ENCODE measurements around the gene CAPZA2. TPM values are rescaled to one million over a fixed set of nuclear protein-coding genes. Genes with fewer than 3 reads are reported as not detected.

The CAPZA2 gene
- total RNA-seq, 1 experiment from 2014 or later: 153 TPM

DNA sequence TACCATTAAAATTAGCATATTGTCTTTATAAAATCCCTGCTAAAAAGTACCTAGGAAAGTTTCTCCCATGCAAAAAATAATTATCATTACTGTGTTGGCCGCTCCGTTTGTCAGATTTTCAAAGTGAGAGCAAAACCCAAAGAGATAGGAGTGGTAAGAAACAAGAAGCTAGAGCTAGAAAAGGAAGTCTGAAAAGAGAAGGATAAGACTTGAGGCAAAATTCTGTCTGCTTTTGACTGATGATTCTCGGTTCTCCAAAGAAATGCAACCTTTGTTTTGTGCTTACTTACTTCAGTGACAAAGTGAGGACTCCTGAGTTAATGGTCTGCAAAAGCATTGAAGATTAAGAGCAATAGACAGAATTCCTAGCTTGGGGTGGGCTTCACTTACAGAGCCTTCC is 33.3 kb upstream of the CAPZA2 start:
- ATAC-seq (no peak), DNase-seq (ENCODE audit: low spot score) (no peak)
- Mint-ChIP-seq H3K9me3 (0 out of 2 replicates have a peak, but pooled peaks cover 6% of the 10 kb centered on the region), H3K4me3 (no peak overlapping the region), H3K36me3 (no peaks in the 10 kb centered on the region), H3K27ac (no peak overlapping the region), H3K4me1 (peaks cover 9% of the 10 kb centered on the region), H3K27me3 (ENCODE audit: low read depth) (no peaks in the 10 kb centered on the region; the same call in 1 of the 2 replicates)
- TF ChIP-seq GRHL2 (CRISPR knock-in tag; IDR thresholded peaks at IDR 0.05; ENCODE audit: insufficient replicate concordance, severe bottlenecking) (no peak), NR2C2 (CRISPR knock-in tag; IDR thresholded peaks at IDR 0.05) (no peak), TEAD1 (CRISPR knock-in tag; IDR thresholded peaks at IDR 0.05) (no peak), NFE2L1 (CRISPR knock-in tag; IDR thresholded peaks at IDR 0.05) (no peak), SP1 (CRISPR knock-in tag; conservative IDR thresholded peaks at IDR 0.05) (no peak), EMX1 (CRISPR knock-in tag; IDR thresholded peaks at IDR 0.05) (no peak), CREB1 (CRISPR knock-in tag; IDR thresholded peaks at IDR 0.05) (no peak), ZNF232 (CRISPR knock-in tag; IDR thresholded peaks at IDR 0.05) (no peak), NR3C1 (CRISPR knock-in tag; conservative IDR thresholded peaks at IDR 0.05; ENCODE audit: low read depth) (no peak), FOXP1 (CRISPR knock-in tag; IDR thresholded peaks at IDR 0.05; ENCODE audit: borderline replicate concordance) (no peak)
- TF ChIP-seq, protein P1, sequence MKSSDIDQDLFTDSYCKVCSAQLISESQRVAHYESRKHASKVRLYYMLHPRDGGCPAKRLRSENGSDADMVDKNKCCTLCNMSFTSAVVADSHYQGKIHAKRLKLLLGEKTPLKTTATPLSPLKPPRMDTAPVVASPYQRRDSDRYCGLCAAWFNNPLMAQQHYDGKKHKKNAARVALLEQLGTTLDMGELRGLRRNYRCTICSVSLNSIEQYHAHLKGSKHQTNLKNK (CRISPR knock-in tag; IDR thresholded peaks at IDR 0.05): no peak
- ChIA-PET CTCF (interaction anchor here (0.7 to 1.6 kb wide), 2 partner anchors 298 to 387 kb away, joined by 3 to 7 read pairs; no protein-coding TSS in a partner anchor), POLR2A (no interaction called here)

DNA sequence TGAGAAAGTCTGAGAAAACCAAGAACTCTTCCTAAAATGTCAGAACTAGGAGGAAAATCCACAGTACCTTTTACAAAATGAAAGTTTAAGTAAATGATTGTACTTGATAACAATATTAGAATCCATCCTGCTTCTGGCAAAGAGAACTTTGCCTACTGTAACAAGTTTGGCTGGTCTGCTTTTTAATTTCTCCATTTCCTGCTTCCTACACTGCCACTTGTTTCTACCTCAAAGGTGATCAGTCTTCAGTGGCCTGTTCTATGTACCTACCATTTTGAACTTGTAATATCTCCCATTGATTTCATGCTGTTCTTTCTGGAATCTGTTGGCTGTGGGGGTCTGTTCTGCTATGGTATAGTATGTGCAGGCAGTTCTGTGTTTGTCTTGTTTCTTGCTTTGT is 32.9 kb upstream of the CAPZA2 start:
- Mint-ChIP-seq H3K4me3 (no peak overlapping the region), H3K9me3 (0 out of 2 replicates have a peak, but pooled peaks cover 2% of the 10 kb centered on the region)
- CTCF ChIA-PET: interaction anchor here (1.6 kb wide), 1 partner anchor 298 kb away, joined by 7 read pairs; no protein-coding TSS in a partner anchor

More for the DNA sequence above, 32.9 kb upstream of the CAPZA2 start:
- TF ChIP-seq, protein P2, sequence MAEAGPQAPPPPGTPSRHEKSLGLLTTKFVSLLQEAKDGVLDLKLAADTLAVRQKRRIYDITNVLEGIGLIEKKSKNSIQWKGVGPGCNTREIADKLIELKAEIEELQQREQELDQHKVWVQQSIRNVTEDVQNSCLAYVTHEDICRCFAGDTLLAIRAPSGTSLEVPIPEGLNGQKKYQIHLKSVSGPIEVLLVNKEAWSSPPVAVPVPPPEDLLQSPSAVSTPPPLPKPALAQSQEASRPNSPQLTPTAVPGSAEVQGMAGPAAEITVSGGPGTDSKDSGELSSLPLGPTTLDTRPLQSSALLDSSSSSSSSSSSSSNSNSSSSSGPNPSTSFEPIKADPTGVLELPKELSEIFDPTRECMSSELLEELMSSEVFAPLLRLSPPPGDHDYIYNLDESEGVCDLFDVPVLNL (CRISPR knock-in tag; IDR thresholded peaks at IDR 0.05; ENCODE audit: borderline replicate concordance, low read depth): no peak
- TF ChIP-seq NFYB (CRISPR knock-in tag; conservative IDR thresholded peaks at IDR 0.05; ENCODE audit: low read depth) (no peak), ZNF416 (CRISPR knock-in tag; IDR thresholded peaks at IDR 0.05) (no peak), ZNF232 (CRISPR knock-in tag; IDR thresholded peaks at IDR 0.05) (no peak), NR3C1 (CRISPR knock-in tag; conservative IDR thresholded peaks at IDR 0.05; ENCODE audit: low read depth) (no peak), SP1 (CRISPR knock-in tag; conservative IDR thresholded peaks at IDR 0.05) (no peak)
- TF ChIP-seq, protein P3, sequence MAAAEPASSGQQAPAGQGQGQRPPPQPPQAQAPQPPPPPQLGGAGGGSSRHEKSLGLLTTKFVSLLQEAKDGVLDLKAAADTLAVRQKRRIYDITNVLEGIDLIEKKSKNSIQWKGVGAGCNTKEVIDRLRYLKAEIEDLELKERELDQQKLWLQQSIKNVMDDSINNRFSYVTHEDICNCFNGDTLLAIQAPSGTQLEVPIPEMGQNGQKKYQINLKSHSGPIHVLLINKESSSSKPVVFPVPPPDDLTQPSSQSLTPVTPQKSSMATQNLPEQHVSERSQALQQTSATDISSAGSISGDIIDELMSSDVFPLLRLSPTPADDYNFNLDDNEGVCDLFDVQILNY (CRISPR knock-in tag; IDR thresholded peaks at IDR 0.05): no peak
- TF ChIP-seq, protein P4, sequence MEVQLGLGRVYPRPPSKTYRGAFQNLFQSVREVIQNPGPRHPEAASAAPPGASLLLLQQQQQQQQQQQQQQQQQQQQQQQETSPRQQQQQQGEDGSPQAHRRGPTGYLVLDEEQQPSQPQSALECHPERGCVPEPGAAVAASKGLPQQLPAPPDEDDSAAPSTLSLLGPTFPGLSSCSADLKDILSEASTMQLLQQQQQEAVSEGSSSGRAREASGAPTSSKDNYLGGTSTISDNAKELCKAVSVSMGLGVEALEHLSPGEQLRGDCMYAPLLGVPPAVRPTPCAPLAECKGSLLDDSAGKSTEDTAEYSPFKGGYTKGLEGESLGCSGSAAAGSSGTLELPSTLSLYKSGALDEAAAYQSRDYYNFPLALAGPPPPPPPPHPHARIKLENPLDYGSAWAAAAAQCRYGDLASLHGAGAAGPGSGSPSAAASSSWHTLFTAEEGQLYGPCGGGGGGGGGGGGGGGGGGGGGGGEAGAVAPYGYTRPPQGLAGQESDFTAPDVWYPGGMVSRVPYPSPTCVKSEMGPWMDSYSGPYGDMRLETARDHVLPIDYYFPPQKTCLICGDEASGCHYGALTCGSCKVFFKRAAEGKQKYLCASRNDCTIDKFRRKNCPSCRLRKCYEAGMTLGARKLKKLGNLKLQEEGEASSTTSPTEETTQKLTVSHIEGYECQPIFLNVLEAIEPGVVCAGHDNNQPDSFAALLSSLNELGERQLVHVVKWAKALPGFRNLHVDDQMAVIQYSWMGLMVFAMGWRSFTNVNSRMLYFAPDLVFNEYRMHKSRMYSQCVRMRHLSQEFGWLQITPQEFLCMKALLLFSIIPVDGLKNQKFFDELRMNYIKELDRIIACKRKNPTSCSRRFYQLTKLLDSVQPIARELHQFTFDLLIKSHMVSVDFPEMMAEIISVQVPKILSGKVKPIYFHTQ (CRISPR knock-in tag; IDR thresholded peaks at IDR 0.05): no peak
- TF ChIP-seq, protein P5, sequence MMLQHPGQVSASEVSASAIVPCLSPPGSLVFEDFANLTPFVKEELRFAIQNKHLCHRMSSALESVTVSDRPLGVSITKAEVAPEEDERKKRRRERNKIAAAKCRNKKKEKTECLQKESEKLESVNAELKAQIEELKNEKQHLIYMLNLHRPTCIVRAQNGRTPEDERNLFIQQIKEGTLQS (CRISPR knock-in tag; conservative IDR thresholded peaks at IDR 0.05): no peak
- TF ChIP-seq, protein P6, sequence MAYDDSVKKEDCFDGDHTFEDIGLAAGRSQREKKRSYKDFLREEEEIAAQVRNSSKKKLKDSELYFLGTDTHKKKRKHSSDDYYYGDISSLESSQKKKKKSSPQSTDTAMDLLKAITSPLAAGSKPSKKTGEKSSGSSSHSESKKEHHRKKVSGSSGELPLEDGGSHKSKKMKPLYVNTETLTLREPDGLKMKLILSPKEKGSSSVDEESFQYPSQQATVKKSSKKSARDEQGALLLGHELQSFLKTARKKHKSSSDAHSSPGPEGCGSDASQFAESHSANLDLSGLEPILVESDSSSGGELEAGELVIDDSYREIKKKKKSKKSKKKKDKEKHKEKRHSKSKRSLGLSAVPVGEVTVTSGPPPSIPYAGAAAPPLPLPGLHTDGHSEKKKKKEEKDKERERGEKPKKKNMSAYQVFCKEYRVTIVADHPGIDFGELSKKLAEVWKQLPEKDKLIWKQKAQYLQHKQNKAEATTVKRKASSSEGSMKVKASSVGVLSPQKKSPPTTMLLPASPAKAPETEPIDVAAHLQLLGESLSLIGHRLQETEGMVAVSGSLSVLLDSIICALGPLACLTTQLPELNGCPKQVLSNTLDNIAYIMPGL (CRISPR knock-in tag; IDR thresholded peaks at IDR 0.05): no peak
- ATAC-seq: no peak
- DNase-seq (ENCODE audit: low spot score): no peak
- Mint-ChIP-seq H3K4me1 (peaks cover 9% of the 10 kb centered on the region), H3K27me3 (ENCODE audit: low read depth) (no peaks in the 10 kb centered on the region; the same call in 1 of the 2 replicates), H3K36me3 (no peaks in the 10 kb centered on the region), H3K27ac (no peak overlapping the region)
- POLR2A ChIA-PET: no interaction called here

All from WTC11 (cell line).